NB4 (cell line): ENCODE data around the gene NID2.

Experiments used
- DNase-seq: peaks from one replicate; pipeline ENCODE4 v3.0.0; 2010; ENCODE audit warnings: low read depth
- H3K4me3 ChIP-seq: one replicate; pipeline ENCODE4 v1.5.1; 2011; ENCODE audit warnings: mild to moderate bottlenecking, low read depth, low read length, moderate library complexity
- CTCF ChIP-seq: IDR thresholded peaks from one replicate; pipeline ENCODE4 v1.5.1; 2012; ENCODE audit warnings: low read depth, low read length
- MAX ChIP-seq: IDR thresholded peaks from 2 replicates; pipeline ENCODE4 v1.6.1; 2011; ENCODE audit warnings: low read depth, low read length
- MYC ChIP-seq: IDR thresholded peaks from 2 replicates; pipeline ENCODE4 v1.6.1; 2011; ENCODE audit warnings: low read depth, low read length
- POLR2A ChIP-seq: IDR thresholded peaks from 2 replicates; pipeline ENCODE4 v1.6.1; 2011; ENCODE audit warnings: mild to moderate bottlenecking; ENCODE audit not compliant: insufficient read length; ENCODE audit errors: extremely low read depth

NID2 gene

GRCh38 chr14:52033101-52033642 lies 35.7 kb downstream of the NID2 start:
- no peak overlapping the region for H3K4me3 ChIP-seq
- DNase-seq: no peak
- TF ChIP-seq MAX (no peak), POLR2A (no peak), MYC (no peak), CTCF (no peak)

GRCh38 chr14:52032204-52032801 lies 36.6 kb downstream of the NID2 start:
- no peak for DNase-seq

GRCh38 chr14:52031781-52032180 lies 37.1 kb downstream of the NID2 start:
- TF ChIP-seq CTCF (no peak), POLR2A (no peak), MAX (no peak), MYC (no peak)
- DNase-seq: no peak
- no peak overlapping the region for H3K4me3 ChIP-seq

More at GRCh38 chr14:52032204-52032801, 36.6 kb downstream of the NID2 start:
- TF ChIP-seq POLR2A: no peak
- no peak for TF ChIP-seq MAX
- no peak for TF ChIP-seq MYC
- no peak for TF ChIP-seq CTCF
- H3K4me3 ChIP-seq: no peak overlapping the region

DNA sequence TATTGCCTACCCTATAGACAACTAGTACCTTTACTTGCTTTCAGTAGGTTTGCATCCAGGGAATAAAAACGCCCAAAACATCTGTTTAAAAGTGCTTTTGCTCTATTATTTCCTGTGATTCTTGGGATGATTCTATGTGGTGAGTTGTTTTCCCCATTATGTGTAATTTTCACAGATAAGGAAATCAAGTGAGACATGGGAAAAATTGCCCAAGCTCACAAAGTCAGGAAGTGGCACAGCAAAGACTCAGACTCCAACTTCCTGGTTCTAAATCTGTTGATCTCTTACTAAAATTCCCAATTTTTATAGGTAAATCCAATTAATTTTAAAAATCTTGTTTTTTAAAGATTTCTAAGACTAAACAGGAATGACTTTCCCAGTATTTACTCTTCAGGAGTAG lies 39.0 kb downstream of the NID2 start:
- H3K4me3 ChIP-seq: no peak overlapping the region
- no peak for DNase-seq
- TF ChIP-seq MYC: no peak
- no peak for TF ChIP-seq CTCF
- TF ChIP-seq POLR2A: no peak
- TF ChIP-seq MAX: no peak

GRCh38 chr14:52026901-52027300 lies 42.0 kb downstream of the NID2 start:
- TF ChIP-seq POLR2A: no peak
- no peak for TF ChIP-seq CTCF
- no peak for TF ChIP-seq MYC
- TF ChIP-seq MAX: no peak
- H3K4me3 ChIP-seq: no peak overlapping the region
- DNase-seq: no peak
